GM21423 (cell line): ENCODE measurements around the gene HS6ST2.
"Not testable (repeated sequence)": the region's sequence is repeated elsewhere in the genome, so short reads cannot be mapped to it uniquely, and the experiment has no call there.

ENCODE experiments used
- ATAC-seq: cut with Tn5 transposase; IDR thresholded peaks from one replicate; pipeline ENCODE4 v1.9.1; 2021; ENCODE audit warnings: mild to moderate bottlenecking, moderate library complexity; ENCODE audit not compliant: unreplicated experiment

Gene HS6ST2

GRCh38 chrX:132958091-132958703 lies at the start of gene HS6ST2:
HS6ST2 (minus strand) TSS chrX:132958629.
- ATAC-seq: no peak

GRCh38 chrX:133007458-133007857 lies 49.0 kb upstream of the HS6ST2 start:
- no peak for ATAC-seq

GRCh38 chrX:133005616-133006015 lies 47.2 kb upstream of the HS6ST2 start:
- ATAC-seq: no peak

GRCh38 chrX:133005042-133005441 lies 46.6 kb upstream of the HS6ST2 start:
- ATAC-seq: no peak

- ATAC-seq: no peak
Observed at GRCh38 chrX:132999209-132999608, 40.8 kb upstream of the HS6ST2 start.

GRCh38 chrX:132990835-132991234 lies 32.4 kb upstream of the HS6ST2 start:
- no peak for ATAC-seq

- no peak for ATAC-seq
Observed at GRCh38 chrX:132986556-132986955, 28.1 kb upstream of the HS6ST2 start.

- no peak for ATAC-seq
Observed at GRCh38 chrX:132984058-132984650, 25.7 kb upstream of the HS6ST2 start.

- no peak for ATAC-seq
Observed at GRCh38 chrX:132983496-132983895, 25.1 kb upstream of the HS6ST2 start.

GRCh38 chrX:132980035-132980434 lies 21.6 kb upstream of the HS6ST2 start:
- ATAC-seq: not testable (repeated sequence)

GRCh38 chrX:132968296-132968949 lies 10.0 kb upstream of the HS6ST2 start:
- ATAC-seq: no peak

- no peak for ATAC-seq
Observed at GRCh38 chrX:132967049-132967448, 8.6 kb upstream of the HS6ST2 start.

- ATAC-seq: no peak
Observed at GRCh38 chrX:132965461-132965860, 7.0 kb upstream of the HS6ST2 start.

GRCh38 chrX:132961511-132961910 lies 3.1 kb upstream of the HS6ST2 start:
- ATAC-seq: no peak

- ATAC-seq: no peak
Observed at GRCh38 chrX:132957211-132958090, 978 bp downstream of the HS6ST2 start.

GRCh38 chrX:132956421-132957210 lies 1.8 kb downstream of the HS6ST2 start:
- no peak for ATAC-seq

GRCh38 chrX:132955690-132956089 lies 2.7 kb downstream of the HS6ST2 start:
- no peak for ATAC-seq

GRCh38 chrX:132954323-132954722 lies 4.1 kb downstream of the HS6ST2 start:
- ATAC-seq: no peak

- no peak for ATAC-seq
Observed at GRCh38 chrX:132953354-132953753, 5.1 kb downstream of the HS6ST2 start.

- ATAC-seq: no peak
Observed at GRCh38 chrX:132948648-132949260, 9.7 kb downstream of the HS6ST2 start.
